ENCODE results near the gene F2RL1. TPM values are rescaled to one million over a fixed set of nuclear protein-coding genes. Genes with fewer than 3 reads are reported as not detected.
A peak's percentile ranks its signal among the peaks of the same experiment; 100 is the strongest.

F2RL1 gene
- total RNA-seq, 1 experiment from 2014 or later, result 37.3 TPM

GRCh38 chr5:76808141-76808691 lies 10.6 kb upstream of the F2RL1 start (continued):
- no peak; the same call in 1 of the 2 replicates for TF ChIP-seq ERG (CRISPR knock-in tag; IDR thresholded peaks at IDR 0.05)
- TF ChIP-seq, protein P1, sequence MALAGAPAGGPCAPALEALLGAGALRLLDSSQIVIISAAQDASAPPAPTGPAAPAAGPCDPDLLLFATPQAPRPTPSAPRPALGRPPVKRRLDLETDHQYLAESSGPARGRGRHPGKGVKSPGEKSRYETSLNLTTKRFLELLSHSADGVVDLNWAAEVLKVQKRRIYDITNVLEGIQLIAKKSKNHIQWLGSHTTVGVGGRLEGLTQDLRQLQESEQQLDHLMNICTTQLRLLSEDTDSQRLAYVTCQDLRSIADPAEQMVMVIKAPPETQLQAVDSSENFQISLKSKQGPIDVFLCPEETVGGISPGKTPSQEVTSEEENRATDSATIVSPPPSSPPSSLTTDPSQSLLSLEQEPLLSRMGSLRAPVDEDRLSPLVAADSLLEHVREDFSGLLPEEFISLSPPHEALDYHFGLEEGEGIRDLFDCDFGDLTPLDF (CRISPR knock-in tag; IDR thresholded peaks at IDR 0.05), result no peak
- no peak for TF ChIP-seq ZNF219 (CRISPR knock-in tag; IDR thresholded peaks at IDR 0.05; ENCODE audit: borderline replicate concordance)
- TF ChIP-seq MAX (CRISPR knock-in tag; IDR thresholded peaks at IDR 0.05), result peak; percentile 60
- TF ChIP-seq, protein P2, sequence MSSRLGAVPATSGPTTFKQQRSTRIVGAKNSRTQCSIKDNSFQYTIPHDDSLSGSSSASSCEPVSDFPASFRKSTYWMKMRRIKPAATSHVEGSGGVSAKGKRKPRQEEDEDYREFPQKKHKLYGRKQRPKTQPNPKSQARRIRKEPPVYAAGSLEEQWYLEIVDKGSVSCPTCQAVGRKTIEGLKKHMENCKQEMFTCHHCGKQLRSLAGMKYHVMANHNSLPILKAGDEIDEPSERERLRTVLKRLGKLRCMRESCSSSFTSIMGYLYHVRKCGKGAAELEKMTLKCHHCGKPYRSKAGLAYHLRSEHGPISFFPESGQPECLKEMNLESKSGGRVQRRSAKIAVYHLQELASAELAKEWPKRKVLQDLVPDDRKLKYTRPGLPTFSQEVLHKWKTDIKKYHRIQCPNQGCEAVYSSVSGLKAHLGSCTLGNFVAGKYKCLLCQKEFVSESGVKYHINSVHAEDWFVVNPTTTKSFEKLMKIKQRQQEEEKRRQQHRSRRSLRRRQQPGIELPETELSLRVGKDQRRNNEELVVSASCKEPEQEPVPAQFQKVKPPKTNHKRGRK (CRISPR knock-in tag; IDR thresholded peaks at IDR 0.05; ENCODE audit: borderline replicate concordance), result no peak
- TF ChIP-seq CBFB (CRISPR knock-in tag; IDR thresholded peaks at IDR 0.05; ENCODE audit: low read depth), result 0 out of 2 replicates have a peak, but pooled peaks have one; percentile 29
- no peak for TF ChIP-seq NFATC4 (CRISPR knock-in tag; IDR thresholded peaks at IDR 0.05)

GRCh38 chr5:76809141-76809540 lies 9.7 kb upstream of the F2RL1 start:
- DNase-seq (ENCODE audit: low spot score) (no peak), ATAC-seq (no peak)
- H3K4me1 Mint-ChIP-seq, result peaks cover 50% of the 10 kb centered on the region
- TF ChIP-seq FOXP4 (CRISPR knock-in tag; IDR thresholded peaks at IDR 0.05), result no peak
- TF ChIP-seq, protein P3, sequence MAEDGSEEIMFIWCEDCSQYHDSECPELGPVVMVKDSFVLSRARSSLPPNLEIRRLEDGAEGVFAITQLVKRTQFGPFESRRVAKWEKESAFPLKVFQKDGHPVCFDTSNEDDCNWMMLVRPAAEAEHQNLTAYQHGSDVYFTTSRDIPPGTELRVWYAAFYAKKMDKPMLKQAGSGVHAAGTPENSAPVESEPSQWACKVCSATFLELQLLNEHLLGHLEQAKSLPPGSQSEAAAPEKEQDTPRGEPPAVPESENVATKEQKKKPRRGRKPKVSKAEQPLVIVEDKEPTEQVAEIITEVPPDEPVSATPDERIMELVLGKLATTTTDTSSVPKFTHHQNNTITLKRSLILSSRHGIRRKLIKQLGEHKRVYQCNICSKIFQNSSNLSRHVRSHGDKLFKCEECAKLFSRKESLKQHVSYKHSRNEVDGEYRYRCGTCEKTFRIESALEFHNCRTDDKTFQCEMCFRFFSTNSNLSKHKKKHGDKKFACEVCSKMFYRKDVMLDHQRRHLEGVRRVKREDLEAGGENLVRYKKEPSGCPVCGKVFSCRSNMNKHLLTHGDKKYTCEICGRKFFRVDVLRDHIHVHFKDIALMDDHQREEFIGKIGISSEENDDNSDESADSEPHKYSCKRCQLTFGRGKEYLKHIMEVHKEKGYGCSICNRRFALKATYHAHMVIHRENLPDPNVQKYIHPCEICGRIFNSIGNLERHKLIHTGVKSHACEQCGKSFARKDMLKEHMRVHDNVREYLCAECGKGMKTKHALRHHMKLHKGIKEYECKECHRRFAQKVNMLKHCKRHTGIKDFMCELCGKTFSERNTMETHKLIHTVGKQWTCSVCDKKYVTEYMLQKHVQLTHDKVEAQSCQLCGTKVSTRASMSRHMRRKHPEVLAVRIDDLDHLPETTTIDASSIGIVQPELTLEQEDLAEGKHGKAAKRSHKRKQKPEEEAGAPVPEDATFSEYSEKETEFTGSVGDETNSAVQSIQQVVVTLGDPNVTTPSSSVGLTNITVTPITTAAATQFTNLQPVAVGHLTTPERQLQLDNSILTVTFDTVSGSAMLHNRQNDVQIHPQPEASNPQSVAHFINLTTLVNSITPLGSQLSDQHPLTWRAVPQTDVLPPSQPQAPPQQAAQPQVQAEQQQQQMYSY (CRISPR knock-in tag; IDR thresholded peaks at IDR 0.05), result peak; percentile 96
- no peak for TF ChIP-seq ZMAT4 (CRISPR knock-in tag; IDR thresholded peaks at IDR 0.05)
- peaks cover 8% of the 10 kb centered on the region; the same call in 1 of the 2 replicates for H3K27me3 Mint-ChIP-seq (ENCODE audit: low read depth)
- ChIA-PET CTCF (interaction anchor here (0.7 to 3.5 kb wide), 2 partner anchors 34 to 92 kb away, joined by 3 to 34 read pairs; no protein-coding TSS in a partner anchor), POLR2A (interaction anchor here (1.5 to 4.7 kb wide), 2 partner anchors 11 to 14 kb away, joined by 3 to 73 read pairs; partner anchors contain the start of gene F2RL1)
- H3K36me3 Mint-ChIP-seq, result peaks cover 21% of the 10 kb centered on the region
- H3K9me3 Mint-ChIP-seq, result peaks cover 12% of the 10 kb centered on the region
- peak overlapping the region; percentile 33 for H3K4me3 Mint-ChIP-seq
- H3K27ac Mint-ChIP-seq, result peak overlapping the region; percentile 99

DNA sequence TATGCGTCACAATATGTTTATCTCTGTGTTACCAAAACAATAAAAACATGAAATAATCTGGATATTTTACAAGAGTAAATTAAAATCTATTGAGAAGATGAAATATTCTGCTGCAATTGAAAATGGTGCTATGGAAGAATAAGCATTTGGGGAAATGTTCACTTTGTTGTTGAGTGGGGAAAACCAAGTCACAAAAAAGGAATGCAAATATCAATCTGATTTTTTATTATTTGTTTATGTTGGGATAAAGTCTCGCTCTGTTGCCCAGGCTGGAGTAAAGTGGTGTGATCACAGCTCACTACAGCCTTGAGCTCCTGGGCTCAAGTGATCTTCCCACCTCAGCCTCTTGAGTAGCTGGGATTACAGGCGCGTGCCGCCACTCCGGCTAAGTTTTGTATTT lies 8.6 kb upstream of the F2RL1 start:
- ChIA-PET POLR2A (interaction anchor here (4.7 kb wide), 1 partner anchor 9 kb away, joined by 73 read pairs; the partner anchor contains the start of gene F2RL1), CTCF (interaction anchor here (0.6 kb wide), 1 partner anchor 1604 kb away, joined by 5 read pairs; no protein-coding TSS in a partner anchor)
- no peak overlapping the region for H3K4me3 Mint-ChIP-seq
- ATAC-seq, result no peak
- H3K9me3 Mint-ChIP-seq, result peaks cover 12% of the 10 kb centered on the region
- no peak for DNase-seq (ENCODE audit: low spot score)
- H3K4me1 Mint-ChIP-seq, result peaks cover 45% of the 10 kb centered on the region
- H3K36me3 Mint-ChIP-seq, result peaks cover 21% of the 10 kb centered on the region
- peak overlapping the region; percentile 36 for H3K27ac Mint-ChIP-seq
- H3K27me3 Mint-ChIP-seq (ENCODE audit: low read depth), result peaks cover 8% of the 10 kb centered on the region; the same call in 1 of the 2 replicates
- TF ChIP-seq, protein P4, sequence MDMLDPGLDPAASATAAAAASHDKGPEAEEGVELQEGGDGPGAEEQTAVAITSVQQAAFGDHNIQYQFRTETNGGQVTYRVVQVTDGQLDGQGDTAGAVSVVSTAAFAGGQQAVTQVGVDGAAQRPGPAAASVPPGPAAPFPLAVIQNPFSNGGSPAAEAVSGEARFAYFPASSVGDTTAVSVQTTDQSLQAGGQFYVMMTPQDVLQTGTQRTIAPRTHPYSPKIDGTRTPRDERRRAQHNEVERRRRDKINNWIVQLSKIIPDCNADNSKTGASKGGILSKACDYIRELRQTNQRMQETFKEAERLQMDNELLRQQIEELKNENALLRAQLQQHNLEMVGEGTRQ (CRISPR knock-in tag; IDR thresholded peaks at IDR 0.05), result no peak
- TF ChIP-seq ZNF423 (CRISPR knock-in tag; IDR thresholded peaks at IDR 0.05) (no peak), RELA (CRISPR knock-in tag; IDR thresholded peaks at IDR 0.05; ENCODE audit: borderline replicate concordance) (no peak), ATF1 (CRISPR knock-in tag; IDR thresholded peaks at IDR 0.05) (no peak), NR2C2 (CRISPR knock-in tag; IDR thresholded peaks at IDR 0.05) (no peak), ZNF281 (CRISPR knock-in tag; IDR thresholded peaks at IDR 0.05) (no peak), ZNF671 (CRISPR knock-in tag; IDR thresholded peaks at IDR 0.05) (no peak), FOXJ3 (CRISPR knock-in tag; IDR thresholded peaks at IDR 0.05; ENCODE audit: borderline replicate concordance) (no peak)
